NCI-H345 (cell line): ENCODE data around the gene SPINT4.
A peak's percentile ranks its signal among the peaks of the same experiment; 100 is the strongest.

Source experiments
- DNase-seq: peaks from one replicate; lab custom pipeline; 2025; lab: John Stamatoyannopoulos, UW

SPINT4 gene

GRCh38 chr20:45765307-45765875, 43.2 kb downstream of the SPINT4 start:
- DNase-seq, result no peak

- DNase-seq, result no peak
Observed at GRCh38 chr20:45765980-45766379, 43.8 kb downstream of the SPINT4 start.

- no peak for DNase-seq
Observed at GRCh38 chr20:45768479-45768878, 46.3 kb downstream of the SPINT4 start.

GRCh38 chr20:45771182-45771759, 49.1 kb downstream of the SPINT4 start:
- peak; percentile 81 for DNase-seq

DNA sequence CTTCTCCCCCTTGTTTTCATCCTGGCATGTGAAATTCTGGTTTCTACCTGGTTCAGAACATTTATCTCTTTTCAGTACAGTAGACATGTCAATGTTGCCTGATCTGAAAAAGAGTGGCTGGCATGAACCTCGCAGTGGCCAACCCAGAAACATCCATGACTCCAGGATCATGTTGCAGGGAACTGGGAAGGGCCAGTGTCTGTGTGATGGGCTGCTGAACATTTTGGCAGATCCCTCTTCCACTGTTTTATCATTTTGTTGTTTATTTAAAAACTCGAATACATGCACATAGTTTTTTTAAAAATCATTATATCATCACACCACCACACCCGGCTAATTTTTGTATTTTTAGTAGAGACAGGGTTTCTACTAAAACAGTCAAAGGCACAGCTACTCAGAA, 50.5 kb downstream of the SPINT4 start:
- no peak for DNase-seq

DNA sequence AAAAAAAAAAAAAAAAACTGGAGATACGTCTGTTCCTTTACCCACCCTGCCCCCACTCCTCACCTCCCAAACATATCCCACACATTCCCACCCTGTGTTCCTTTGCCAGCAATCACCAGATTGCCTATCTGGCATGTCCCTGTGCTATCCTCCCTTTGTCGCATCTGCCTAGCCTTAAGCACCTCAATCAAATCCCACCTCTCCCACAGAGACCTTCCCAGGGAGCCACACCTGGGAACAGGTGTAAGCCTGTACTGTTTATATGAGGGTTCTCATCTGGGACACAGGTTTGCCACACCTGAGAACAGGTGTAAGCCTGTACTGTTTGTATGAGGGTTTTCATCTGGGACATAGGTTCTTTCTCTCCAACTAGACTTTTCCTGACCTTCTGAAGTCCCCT, 52.8 kb downstream of the SPINT4 start:
- no peak for DNase-seq

GRCh38 chr20:45775411-45775810, 53.3 kb downstream of the SPINT4 start:
- DNase-seq, result no peak
